Mesangial cell (primary cell): ENCODE measurements around the gene MKKS. TPM values are rescaled to one million over a fixed set of nuclear protein-coding genes. Genes with fewer than 3 reads are reported as not detected.

ENCODE experiments used
- total RNA-seq: library from RNA; depleted of rRNA; stranded (reverse); fragments of >200 nt; gene quantifications from 2 replicates; pipeline ENCODE4 v1.2.3, GENCODE V29; 2015

The MKKS gene
- total RNA-seq = 5.1 and 7.5 TPM in 2 replicates

DNA sequence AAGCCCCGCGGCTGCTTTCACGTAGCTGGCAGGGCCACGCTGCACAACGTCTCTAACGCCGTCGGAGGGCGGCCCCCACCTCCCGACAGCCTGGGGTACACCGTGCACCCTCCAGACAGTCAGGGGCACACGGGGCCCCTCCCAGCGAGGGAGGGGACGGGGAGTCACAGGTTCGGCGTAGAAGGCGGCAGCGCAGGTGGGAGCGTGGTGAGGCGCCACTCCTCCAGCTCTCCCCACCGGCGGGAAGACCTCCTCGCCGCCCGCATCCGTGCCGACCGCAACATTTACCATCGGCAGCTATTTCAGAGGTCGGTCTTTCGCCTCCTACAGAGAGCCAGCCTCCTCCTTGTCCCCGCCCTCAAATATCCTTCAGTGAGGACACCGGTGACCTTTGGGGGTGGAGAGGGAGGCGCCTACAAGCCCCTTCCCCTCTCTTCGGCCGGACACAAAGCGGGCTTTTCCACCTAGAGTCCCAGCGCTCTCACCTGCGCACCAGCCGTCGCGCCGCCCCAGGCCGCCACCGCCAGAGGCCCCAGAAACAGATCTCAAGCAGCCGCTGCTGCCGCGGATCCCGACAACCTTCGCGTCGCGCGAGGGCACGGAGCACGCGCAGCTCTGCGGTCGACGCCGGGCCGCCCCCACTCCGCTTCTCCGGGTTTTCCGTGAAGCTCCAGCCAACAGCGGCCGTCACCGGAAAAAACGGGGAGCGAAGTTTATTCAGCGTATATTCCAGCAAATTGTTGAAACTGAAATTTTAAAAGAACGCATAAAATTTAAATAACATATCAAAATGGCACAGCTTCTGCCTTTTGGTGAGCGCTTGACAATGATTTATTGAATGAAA, at the start of gene MKKS:
TSS of gene MKKS (minus strand) at position 600 of the 844 bp plus-strand sequence. CDS start 20,708 bp downstream, outside the sequence.

DNA sequence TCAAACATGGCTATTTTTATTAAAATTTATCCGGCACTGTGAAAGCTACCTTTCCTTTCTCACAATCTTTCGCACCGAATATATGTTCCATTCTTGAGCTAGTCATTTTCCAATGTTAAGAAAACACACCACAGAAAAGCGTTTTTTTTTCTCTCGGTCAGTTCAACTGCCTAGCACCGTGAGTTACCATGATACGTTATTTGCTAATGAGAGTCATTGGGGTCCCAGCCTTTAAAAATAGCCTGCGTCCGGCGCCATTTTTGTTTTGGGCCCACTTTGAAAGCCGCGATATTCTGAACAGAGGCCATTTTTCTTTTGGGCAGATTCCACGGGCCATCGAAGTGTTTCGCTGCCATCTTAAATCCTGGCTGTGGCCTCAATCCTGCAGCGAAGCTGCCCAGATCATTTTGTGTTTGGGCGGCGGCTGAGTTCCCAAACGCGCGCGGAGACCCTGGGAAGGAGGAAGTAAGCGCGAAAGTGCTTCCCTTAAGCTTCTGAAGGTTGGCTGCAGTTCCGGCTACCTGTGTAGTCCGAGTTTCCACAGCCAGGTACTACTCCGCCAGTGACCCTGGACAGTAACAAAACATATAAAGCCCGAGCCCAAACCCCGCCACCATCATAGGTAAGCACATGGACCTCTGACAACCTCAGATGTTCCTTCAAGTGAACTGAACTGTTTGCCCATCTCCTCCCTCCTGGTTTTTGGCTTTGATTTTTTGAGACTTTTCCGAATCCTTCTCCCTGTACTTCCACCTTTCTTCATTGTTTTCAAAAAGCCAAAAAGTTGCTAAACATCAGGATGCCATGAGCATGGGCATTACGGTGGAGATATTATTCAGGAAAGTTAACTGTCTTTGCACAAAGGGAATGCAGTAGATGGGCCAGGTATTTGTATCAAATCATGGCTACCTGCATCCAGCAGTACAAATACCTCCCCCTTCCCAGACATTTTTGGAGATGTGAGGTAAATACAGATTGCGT, 1.1 kb upstream of the MKKS start, which contains the start of gene SLX4IP:
TSS of gene SLX4IP (plus strand) at position 474 of the 981 bp plus-strand sequence. CDS start 22,900 bp downstream, outside the sequence.

Other genes with a start within 250 kb of the MKKS start
- 1.9 and 2.0 TPM in 2 replicates for gene SNAP25, start 215.4 kb downstream of the MKKS start, total RNA-seq
- gene SLX4IP, start 1.1 kb upstream of the MKKS start, total RNA-seq = 2.0 and 3.2 TPM in 2 replicates
- gene JAG1, start 239.8 kb upstream of the MKKS start, total RNA-seq = 42.5 and 44.5 TPM in 2 replicates